GM12878 (cell line): ENCODE results near the gene FAM124B.

ENCODE experiments used
- ATF7 ChIP-seq: fragments of 450-650 bp; IDR thresholded peaks from 2 replicates; pipeline ENCODE4 v1.6.1; 2016; ENCODE audit warnings: low read depth, mild to moderate bottlenecking
- CEBPB ChIP-seq, 2 experiments: fragments of 150-350 bp in 1 of 2; IDR thresholded peaks; 2 replicates each; pipeline ENCODE4 v1.6.1; 2012 to 2014; ENCODE audit warnings: low read depth in 2 of 2, low read length in 2 of 2, borderline replicate concordance in 1 of 2, inconsistent platforms in 1 of 2
- CREM ChIP-seq: IDR thresholded peaks from 2 replicates; pipeline ENCODE4 v1.6.1; 2014; ENCODE audit warnings: antibody characterized with exemption, low read depth
- EP300 ChIP-seq, 2 experiments: fragments of 150-350 bp in 1 of 2; IDR thresholded peaks; 2 replicates each; pipeline ENCODE4 v1.6.1; 2011 to 2012; ENCODE audit warnings: low read depth in 2 of 2, low read length in 2 of 2, borderline replicate concordance in 1 of 2, improper control_type of control experiment in 1 of 2, inconsistent platforms in 1 of 2; ENCODE audit not compliant: control insufficient read depth in 1 of 2
- ESRRA ChIP-seq: IDR thresholded peaks from 2 replicates; pipeline ENCODE4 v1.6.1; 2012; ENCODE audit warnings: mild to moderate bottlenecking, low read length, improper control_type of control experiment
- HDGF ChIP-seq: fragments of 450-650 bp; IDR thresholded peaks from 2 replicates; pipeline ENCODE4 v1.6.1; 2016; ENCODE audit warnings: antibody characterized with exemption
- PML ChIP-seq: IDR thresholded peaks from 2 replicates; pipeline ENCODE4 v1.6.1; 2012; ENCODE audit warnings: low read length, inconsistent platforms
- RAD21 ChIP-seq: IDR thresholded peaks from 2 replicates; pipeline ENCODE4 v1.6.1; 2011; ENCODE audit warnings: mild to moderate bottlenecking, low read depth, low read length, moderate library complexity; ENCODE audit not compliant: insufficient read depth
- TF ChIP-seq, protein P1 (sequence below), 3 experiments: IDR thresholded peaks in 2 of 3; conservative IDR thresholded peaks in 1 of 3; 2 replicates each; pipeline ENCODE4 v1.5.1; 2011; ENCODE audit warnings: low read depth in 3 of 3, low read length in 3 of 3, mild to moderate bottlenecking in 3 of 3, control low read depth in 2 of 3, moderate library complexity in 2 of 3, inconsistent platforms in 1 of 3, mixed read lengths in 1 of 3; ENCODE audit not compliant: control insufficient read depth in 2 of 3, insufficient read depth in 1 of 3; ENCODE audit errors: extremely low read depth in 1 of 3
- TF ChIP-seq, protein P2 (sequence below): IDR thresholded peaks from 2 replicates; pipeline ENCODE4 v1.6.1; 2011; ENCODE audit warnings: borderline replicate concordance, low read depth, mild to moderate bottlenecking, moderate library complexity, mixed read lengths, low read length; ENCODE audit not compliant: insufficient read depth; ENCODE audit errors: extremely low read length
- TF ChIP-seq, protein P3 (sequence below): IDR thresholded peaks from 2 replicates; pipeline ENCODE4 v1.6.1; 2012; ENCODE audit warnings: low read depth, low read length, improper control_type of control experiment

DNA sequence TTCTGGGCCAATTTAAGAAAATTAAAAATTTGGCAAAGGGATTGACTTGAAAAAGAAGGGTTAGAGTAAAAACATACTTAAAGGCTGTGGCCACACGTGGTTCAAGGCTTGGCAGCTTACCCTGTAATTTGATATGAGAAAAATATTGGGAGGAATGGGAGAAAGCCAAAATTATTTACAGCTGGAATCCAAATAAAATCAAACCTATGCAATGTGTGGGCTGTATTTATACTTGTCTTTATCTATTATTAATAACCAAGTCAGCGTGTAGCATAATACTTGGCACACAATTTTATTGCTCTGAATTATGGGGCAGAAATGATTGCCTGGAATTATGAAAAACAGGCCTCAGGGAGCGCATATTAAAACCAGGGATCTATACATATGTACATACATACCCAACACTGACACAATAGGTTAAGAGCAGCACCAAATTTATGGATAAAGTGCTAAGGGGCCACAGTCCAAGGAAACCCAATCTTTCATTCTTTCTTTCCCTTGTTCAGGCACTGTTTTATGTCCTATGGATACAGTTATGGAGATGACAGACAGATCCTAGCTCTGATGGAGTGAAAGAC is 35.6 kb downstream of the FAM124B start:
- TF ChIP-seq ATF7 = no peak
- TF ChIP-seq, protein P1, sequence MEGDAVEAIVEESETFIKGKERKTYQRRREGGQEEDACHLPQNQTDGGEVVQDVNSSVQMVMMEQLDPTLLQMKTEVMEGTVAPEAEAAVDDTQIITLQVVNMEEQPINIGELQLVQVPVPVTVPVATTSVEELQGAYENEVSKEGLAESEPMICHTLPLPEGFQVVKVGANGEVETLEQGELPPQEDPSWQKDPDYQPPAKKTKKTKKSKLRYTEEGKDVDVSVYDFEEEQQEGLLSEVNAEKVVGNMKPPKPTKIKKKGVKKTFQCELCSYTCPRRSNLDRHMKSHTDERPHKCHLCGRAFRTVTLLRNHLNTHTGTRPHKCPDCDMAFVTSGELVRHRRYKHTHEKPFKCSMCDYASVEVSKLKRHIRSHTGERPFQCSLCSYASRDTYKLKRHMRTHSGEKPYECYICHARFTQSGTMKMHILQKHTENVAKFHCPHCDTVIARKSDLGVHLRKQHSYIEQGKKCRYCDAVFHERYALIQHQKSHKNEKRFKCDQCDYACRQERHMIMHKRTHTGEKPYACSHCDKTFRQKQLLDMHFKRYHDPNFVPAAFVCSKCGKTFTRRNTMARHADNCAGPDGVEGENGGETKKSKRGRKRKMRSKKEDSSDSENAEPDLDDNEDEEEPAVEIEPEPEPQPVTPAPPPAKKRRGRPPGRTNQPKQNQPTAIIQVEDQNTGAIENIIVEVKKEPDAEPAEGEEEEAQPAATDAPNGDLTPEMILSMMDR (IDR thresholded peaks at IDR 0.05 in 2 of 3, conservative IDR thresholded peaks at IDR 0.05 in 1 of 3; ENCODE audit: control insufficient read depth in 2 of 3, extremely low read depth in 1 of 3, insufficient read depth in 1 of 3, low read depth in 3 of 3, low read length in 3 of 3) = no peak
- no peak for TF ChIP-seq RAD21
- TF ChIP-seq PML = no peak
- TF ChIP-seq CEBPB (IDR thresholded peaks at IDR 0.05; ENCODE audit: borderline replicate concordance in 1 of 2, low read depth in 2 of 2, low read length in 2 of 2) = no peak
- no peak for TF ChIP-seq EP300 (IDR thresholded peaks at IDR 0.05; ENCODE audit: borderline replicate concordance in 1 of 2, control insufficient read depth in 1 of 2, low read depth in 2 of 2, low read length in 2 of 2)
- no peak for TF ChIP-seq HDGF
- TF ChIP-seq, protein P2, sequence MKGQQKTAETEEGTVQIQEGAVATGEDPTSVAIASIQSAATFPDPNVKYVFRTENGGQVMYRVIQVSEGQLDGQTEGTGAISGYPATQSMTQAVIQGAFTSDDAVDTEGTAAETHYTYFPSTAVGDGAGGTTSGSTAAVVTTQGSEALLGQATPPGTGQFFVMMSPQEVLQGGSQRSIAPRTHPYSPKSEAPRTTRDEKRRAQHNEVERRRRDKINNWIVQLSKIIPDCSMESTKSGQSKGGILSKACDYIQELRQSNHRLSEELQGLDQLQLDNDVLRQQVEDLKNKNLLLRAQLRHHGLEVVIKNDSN = no peak
- TF ChIP-seq CREM = no peak
- TF ChIP-seq, protein P3, sequence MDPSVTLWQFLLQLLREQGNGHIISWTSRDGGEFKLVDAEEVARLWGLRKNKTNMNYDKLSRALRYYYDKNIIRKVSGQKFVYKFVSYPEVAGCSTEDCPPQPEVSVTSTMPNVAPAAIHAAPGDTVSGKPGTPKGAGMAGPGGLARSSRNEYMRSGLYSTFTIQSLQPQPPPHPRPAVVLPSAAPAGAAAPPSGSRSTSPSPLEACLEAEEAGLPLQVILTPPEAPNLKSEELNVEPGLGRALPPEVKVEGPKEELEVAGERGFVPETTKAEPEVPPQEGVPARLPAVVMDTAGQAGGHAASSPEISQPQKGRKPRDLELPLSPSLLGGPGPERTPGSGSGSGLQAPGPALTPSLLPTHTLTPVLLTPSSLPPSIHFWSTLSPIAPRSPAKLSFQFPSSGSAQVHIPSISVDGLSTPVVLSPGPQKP = no peak
- TF ChIP-seq ESRRA = no peak
